Lung (tissue), 12 donors: ENCODE measurements around the gene TEX2. TPM values are rescaled to one million over a fixed set of nuclear protein-coding genes. Genes with fewer than 3 reads are reported as not detected.

Experiments
- ATAC-seq: fragments of 200-7000 bp; cut with Tn5 transposase; one replicate; pipeline ENCODE4 v1.9.1; 2020; ENCODE audit warnings: moderate number of reproducible peaks; ENCODE audit not compliant: insufficient read depth, low FRiP score
- DNase-seq, 3 donors: peaks; one replicate each; pipeline ENCODE4 v3.0.0-alpha.2; 2013 to 2017
- H3K27ac ChIP-seq, 2 donors: one replicate each; pipeline ENCODE4 v1.5.1; 2013; ENCODE audit warnings: mild to moderate bottlenecking in 2 of 2, moderate library complexity in 2 of 2, control low read depth in 1 of 2, inconsistent platforms in 1 of 2, low read depth in 1 of 2, low read length in 1 of 2
- H3K27me3 ChIP-seq, 3 donors: one replicate each; pipeline ENCODE4 v1.5.1; 2013; ENCODE audit warnings: low read length in 2 of 3; ENCODE audit not compliant: control insufficient read depth in 3 of 3, insufficient read depth in 3 of 3
- H3K36me3 ChIP-seq, 4 donors: one replicate each; pipeline ENCODE4 v1.5.1; 2013; ENCODE audit warnings: low read length in 4 of 4, mild to moderate bottlenecking in 1 of 4, moderate library complexity in 1 of 4; ENCODE audit not compliant: control insufficient read depth in 4 of 4, insufficient read depth in 4 of 4
- H3K4me1 ChIP-seq, 5 donors: one replicate each; pipeline ENCODE4 v1.5.1; 2013; ENCODE audit warnings: low read length in 5 of 5, mild to moderate bottlenecking in 2 of 5, moderate library complexity in 1 of 5; ENCODE audit not compliant: control insufficient read depth in 5 of 5, insufficient read depth in 5 of 5
- H3K4me3 ChIP-seq: one replicate; pipeline ENCODE4 v1.5.1; 2013; ENCODE audit warnings: mild to moderate bottlenecking, control low read depth, moderate library complexity
- H3K9ac ChIP-seq, 2 donors: one replicate each; pipeline ENCODE4 v1.5.1; 2013; ENCODE audit warnings: low read length in 2 of 2, control low read depth in 1 of 2; ENCODE audit not compliant: insufficient read depth in 1 of 2
- H3K9me3 ChIP-seq, 4 donors: one replicate each; pipeline ENCODE4 v1.5.1; 2013; ENCODE audit warnings: low read length in 3 of 4, mild to moderate bottlenecking in 1 of 4, moderate library complexity in 1 of 4; ENCODE audit not compliant: control insufficient read depth in 4 of 4, insufficient read depth in 3 of 4
- CTCF ChIP-seq: IDR thresholded peaks from 2 replicates; pipeline ENCODE4 v1.5.1; 2012; ENCODE audit warnings: mild to moderate bottlenecking; ENCODE audit errors: control extremely low read depth, extremely low read depth
- WGBS, 2 donors: extraction: QIAGEN DNeasy Blood & Tissue Kit; methylation state at CpG; one replicate each; pipeline ENCODE4 v1.1.7; 2013; 5-methylcytosine and 5-hydroxymethylcytosine counted together
- polyA plus RNA-seq, 2 donors: library from polyadenylated mRNA; stranded (reverse); fragments of 200-250 nt; gene quantifications; one replicate each; pipeline ENCODE4 v1.2.1, GENCODE V29; 2013
- total RNA-seq, 2 donors: library from RNA; depleted of rRNA in 1 of 2; stranded (reverse); fragments of >200 nt in 1 of 2; gene quantifications; one replicate each; pipeline ENCODE4 v1.2.1, GENCODE V29; 2014 to 2021
- donor health status: control.
- donor health status: control.
- donor health status: Bipolar disorder and iron deficiency.
- donor health status: healthy.
- donor health status: DM: yes; HTN: yes; CAD: no.

Gene TEX2
- total and polyA plus RNA-seq, 4 donors, result 10.0 to 42.8 (median 28.8) TPM

DNA sequence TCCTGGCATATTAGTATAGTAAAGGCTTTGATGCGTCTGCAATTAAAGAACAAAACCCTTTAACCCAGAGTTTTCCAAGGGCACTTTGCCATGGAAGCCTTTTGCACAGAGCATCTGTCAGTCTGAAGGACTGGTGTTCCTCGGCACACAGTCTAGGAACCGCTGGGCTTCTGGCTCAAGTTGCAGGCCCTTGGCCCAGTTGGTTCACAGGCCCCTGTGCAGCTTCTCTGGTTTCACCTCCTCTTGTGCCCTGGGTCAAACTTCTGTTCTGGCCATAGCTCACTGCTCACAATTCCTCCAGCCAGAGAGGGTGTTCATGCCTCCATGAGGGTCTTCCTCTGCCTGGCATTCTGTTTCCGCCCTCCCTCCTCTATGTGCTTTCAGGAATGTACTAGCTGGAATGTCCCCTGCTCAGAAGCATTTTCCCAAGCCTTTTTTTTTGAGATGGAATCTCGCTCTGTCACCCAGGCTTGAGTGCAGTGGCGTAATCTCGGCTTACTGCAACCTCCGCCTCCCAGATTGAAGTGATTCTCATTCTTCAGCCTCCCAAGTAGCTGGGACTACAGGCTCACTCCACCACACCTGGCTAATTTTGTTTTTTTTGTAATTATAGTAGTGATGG, 34.5 kb upstream of the TEX2 start:
- 94 to 95% methylated on average over 8 of the region's 8 CpGs for WGBS, 2 donors
- DNase-seq (no peak), ATAC-seq (no peak)
- Histone ChIP-seq H3K9me3 (no peaks in the 10 kb centered on the region), H3K27me3 (no peaks in the 10 kb centered on the region), H3K4me3 (no peak overlapping the region), H3K27ac (no peak overlapping the region), H3K4me1 (peaks cover 0 to 7% (median 0%) of the 10 kb centered on the region in 5 donors), H3K36me3 (no peaks in the 10 kb centered on the region), H3K9ac (no peak overlapping the region)
- no peak for TF ChIP-seq CTCF

GRCh38 chr17:64296246-64296645, 33.2 kb upstream of the TEX2 start:
- ATAC-seq, result no peak
- H3K4me1 ChIP-seq, result peaks cover 0 to 7% (median 0%) of the 10 kb centered on the region in 5 donors
- WGBS, 2 donors, result 75 to 86% methylated on average over 5 of the region's 5 CpGs

GRCh38 chr17:64295146-64295545, 32.1 kb upstream of the TEX2 start:
- H3K9me3 ChIP-seq, result peaks cover 0 to 8% (median under 1%) of the 10 kb centered on the region in 4 donors

More at GRCh38 chr17:64296246-64296645, 33.2 kb upstream of the TEX2 start:
- TF ChIP-seq CTCF, result no peak
- Histone ChIP-seq H3K36me3 (no peaks in the 10 kb centered on the region), H3K27me3 (no peaks in the 10 kb centered on the region), H3K4me3 (no peak overlapping the region), H3K9me3 (peaks cover 0 to 5% (median under 1%) of the 10 kb centered on the region in 4 donors), H3K9ac (no peak overlapping the region), H3K27ac (no peak overlapping the region)
- no peak for DNase-seq

More at GRCh38 chr17:64295146-64295545, 32.1 kb upstream of the TEX2 start:
- 94 to 100% methylated on average over 3 of the region's 3 CpGs for WGBS, 2 donors
- DNase-seq (no peak), ATAC-seq (no peak)
- Histone ChIP-seq H3K4me1 (peaks cover 0 to 5% (median 0%) of the 10 kb centered on the region in 5 donors), H3K4me3 (no peak overlapping the region), H3K27ac (no peak overlapping the region), H3K27me3 (no peaks in the 10 kb centered on the region), H3K36me3 (no peaks in the 10 kb centered on the region), H3K9ac (no peak overlapping the region)
- no peak for TF ChIP-seq CTCF
